Keratinocyte (primary cell): Measurements from ENCODE around the gene FLYWCH1.
"Not testable (repeated sequence)": the region's sequence is repeated elsewhere in the genome, so short reads cannot be mapped to it uniquely, and the experiment has no call there.

Experiments
- CTCF ChIP-seq, 3 experiments: IDR thresholded peaks in 1 of 3; conservative IDR thresholded peaks in 1 of 3; optimal IDR thresholded peaks in 1 of 3; 2 replicates in 2 of 3; 3 replicates in 1 of 3; pipeline versions ENCODE3 to v1.5.1; 2011; ENCODE audit warnings: low read length in 3 of 3, mild to moderate bottlenecking in 3 of 3, moderate library complexity in 2 of 3, control low read depth in 1 of 3, inconsistent platforms in 1 of 3; ENCODE audit not compliant: insufficient read depth in 2 of 3; ENCODE audit errors: extremely low read depth in 1 of 3
- EZH2 ChIP-seq: IDR thresholded peaks from one replicate; pipeline ENCODE4 v1.6.1; 2012; ENCODE audit warnings: inconsistent platforms, mild to moderate bottlenecking, low read length, moderate library complexity

GRCh38 chr16:2928151-2928550 lies 16.4 kb downstream of the FLYWCH1 start:
- not testable (repeated sequence) for TF ChIP-seq CTCF (optimal IDR thresholded peaks at IDR 0.05 in 1 of 3, IDR thresholded peaks at IDR 0.05 in 1 of 3, conservative IDR thresholded peaks at IDR 0.05 in 1 of 3; ENCODE audit: extremely low read depth in 1 of 3, insufficient read depth in 2 of 3, low read length in 3 of 3); EZH2
